Prostate gland (tissue), 2 donors: ENCODE measurements around the gene MOCS1. TPM values are rescaled to one million over a fixed set of nuclear protein-coding genes. Genes with fewer than 3 reads are reported as not detected.

Source experiments
- DNase-seq: peaks from one replicate; pipeline ENCODE4 v3.0.0-alpha.2; 2019; ENCODE audit warnings: low spot score
- H3K27ac ChIP-seq, 2 donors: fragments of 200-600 bp; sonication (generic); 2 replicates each; pipeline ENCODE4 v1.5.1; 2017 to 2019
- H3K27me3 ChIP-seq: fragments of 200-600 bp; sonication (generic); replicated peaks from 2 replicates; pipeline ENCODE4 v1.5.1; 2019; ENCODE audit not compliant: insufficient read depth
- H3K36me3 ChIP-seq, 2 donors: fragments of 200-600 bp; sonication (generic); 1 replicate in 1 of 2; 2 replicates in 1 of 2; pipeline versions ENCODE4 v1.5.1 to v1.8.1; 2017 to 2019
- H3K4me1 ChIP-seq: fragments of 200-600 bp; sonication (generic); replicated peaks from 2 replicates; pipeline ENCODE4 v1.5.1; 2019
- H3K4me3 ChIP-seq, 2 donors: fragments of 200-600 bp; sonication (generic); 2 replicates each; pipeline ENCODE4 v1.5.1; 2017 to 2019
- H3K9me3 ChIP-seq: fragments of 200-600 bp; sonication (generic); 2 replicates; pipeline ENCODE4 v1.5.1; 2017
- CTCF ChIP-seq, 4 experiments: fragments of 200-600 bp in 2 of 4; fragments of 450-650 bp in 2 of 4; sonication (generic) in 2 of 4; IDR thresholded peaks; 1 replicate in 3 of 4; 2 replicates in 1 of 4; pipeline ENCODE4 v1.5.1; 2016 to 2019; ENCODE audit warnings: antibody characterized with exemption in 4 of 4, mild to moderate bottlenecking in 2 of 4, moderate library complexity in 2 of 4
- POLR2A ChIP-seq: fragments of 450-650 bp; IDR thresholded peaks from one replicate; pipeline ENCODE4 v1.6.1; 2016; ENCODE audit warnings: antibody characterized with exemption, mild to moderate bottlenecking
- POLR2AphosphoS5 ChIP-seq: sonication (generic); formaldehyde crosslinking; IDR thresholded peaks from one replicate; pipeline ENCODE4 v1.6.1; 2017; ENCODE audit warnings: antibody characterized with exemption
- WGBS: methylation state at CpG from one replicate; pipeline ENCODE4 v1.1.5; 2018; 5-methylcytosine and 5-hydroxymethylcytosine counted together
- intact Hi-C: fragments of 100-400 bp; cut with DNase I; formaldehyde crosslinking; loops from one replicate; pipeline ENCODE4 v1.14.2; 2022
- total RNA-seq, 2 donors: library from RNA; depleted of rRNA; stranded (reverse); fragments of >200 nt; gene quantifications; one replicate each; pipeline ENCODE4 v1.1.0, GENCODE V29; 2016

Gene MOCS1
- total RNA-seq, 2 donors from 2014 or later, result 7.2 to 19.8 TPM

GRCh38 chr6:39965751-39966150 is 31.5 kb upstream of the MOCS1 start:
- no peaks in the 10 kb centered on the region for H3K4me1 ChIP-seq
- H3K27me3 ChIP-seq, result no peaks in the 10 kb centered on the region

GRCh38 chr6:39964530-39964929 is 30.3 kb upstream of the MOCS1 start:
- Histone ChIP-seq H3K4me1 (no peaks in the 10 kb centered on the region), H3K9me3 (no peaks in the 10 kb centered on the region), H3K36me3 (no peaks in the 10 kb centered on the region), H3K27ac (no peak overlapping the region), H3K27me3 (no peaks in the 10 kb centered on the region), H3K4me3 (no peak overlapping the region)
- 66% methylated on average over 2 of the region's 2 CpGs for WGBS
- no peak for DNase-seq
- intact Hi-C loops, result no loop called here
- TF ChIP-seq POLR2AphosphoS5 (no peak), POLR2A (no peak), CTCF (IDR thresholded peaks at IDR 0.05) (no peak)

More at GRCh38 chr6:39965751-39966150, 31.5 kb upstream of the MOCS1 start:
- H3K27ac ChIP-seq, result no peak overlapping the region
- H3K9me3 ChIP-seq, result no peaks in the 10 kb centered on the region
- intact Hi-C loops, result no loop called here
- no peak for TF ChIP-seq CTCF (IDR thresholded peaks at IDR 0.05)
- TF ChIP-seq POLR2A, result no peak
- TF ChIP-seq POLR2AphosphoS5, result no peak
- no peaks in the 10 kb centered on the region for H3K36me3 ChIP-seq
- no peak overlapping the region for H3K4me3 ChIP-seq
- DNase-seq, result no peak
- 55% methylated on average over 2 of the region's 2 CpGs for WGBS

- DNase-seq, result no peak
- TF ChIP-seq CTCF (IDR thresholded peaks at IDR 0.05) (no peak), POLR2A (no peak), POLR2AphosphoS5 (no peak)
- WGBS, result 61% methylated on average over 6 of the region's 6 CpGs
- Histone ChIP-seq H3K9me3 (no peaks in the 10 kb centered on the region), H3K27ac (no peak overlapping the region), H3K27me3 (no peaks in the 10 kb centered on the region), H3K4me3 (no peak overlapping the region), H3K36me3 (no peaks in the 10 kb centered on the region), H3K4me1 (no peaks in the 10 kb centered on the region)
- intact Hi-C loops, result no loop called here
Observed at GRCh38 chr6:39964094-39964493, 29.8 kb upstream of the MOCS1 start.

- 72% methylated on average over 4 of the region's 4 CpGs for WGBS
- Histone ChIP-seq H3K4me1 (no peaks in the 10 kb centered on the region), H3K36me3 (no peaks in the 10 kb centered on the region), H3K27ac (no peak overlapping the region), H3K27me3 (no peaks in the 10 kb centered on the region), H3K4me3 (no peak overlapping the region), H3K9me3 (no peaks in the 10 kb centered on the region)
- TF ChIP-seq POLR2A (no peak), POLR2AphosphoS5 (no peak), CTCF (IDR thresholded peaks at IDR 0.05) (no peak)
- no peak for DNase-seq
- intact Hi-C loops, result no loop called here
Observed at GRCh38 chr6:39962831-39963230, 28.6 kb upstream of the MOCS1 start.

GRCh38 chr6:39961178-39961577 is 26.9 kb upstream of the MOCS1 start:
- TF ChIP-seq POLR2A, result no peak
- TF ChIP-seq POLR2AphosphoS5, result no peak
- no peak for TF ChIP-seq CTCF (IDR thresholded peaks at IDR 0.05)
- WGBS, result 52% methylated on average over 5 of the region's 5 CpGs
- H3K4me1 ChIP-seq, result no peaks in the 10 kb centered on the region
- intact Hi-C loops, result no loop called here
- no peaks in the 10 kb centered on the region for H3K9me3 ChIP-seq
- DNase-seq, result no peak
- no peaks in the 10 kb centered on the region for H3K27me3 ChIP-seq
- H3K36me3 ChIP-seq, result no peaks in the 10 kb centered on the region
- H3K4me3 ChIP-seq, result no peak overlapping the region
- H3K27ac ChIP-seq, result no peak overlapping the region
